Posterior cingulate gyrus (tissue), 11 donors: ENCODE results near the gene PWWP2B.

Experiments
- DNase-seq, 10 donors: peaks; one replicate each; pipeline versions ENCODE4 v3.0.0 to v3.0.0-alpha.2; 2020 to 2021; ENCODE audit warnings: mixed read lengths in 3 of 10
- intact Hi-C: fragments of 100-400 bp; cut with DNase I; formaldehyde crosslinking; loops from one replicate; pipeline ENCODE4 v1.15.1; 2023

Gene PWWP2B

DNA sequence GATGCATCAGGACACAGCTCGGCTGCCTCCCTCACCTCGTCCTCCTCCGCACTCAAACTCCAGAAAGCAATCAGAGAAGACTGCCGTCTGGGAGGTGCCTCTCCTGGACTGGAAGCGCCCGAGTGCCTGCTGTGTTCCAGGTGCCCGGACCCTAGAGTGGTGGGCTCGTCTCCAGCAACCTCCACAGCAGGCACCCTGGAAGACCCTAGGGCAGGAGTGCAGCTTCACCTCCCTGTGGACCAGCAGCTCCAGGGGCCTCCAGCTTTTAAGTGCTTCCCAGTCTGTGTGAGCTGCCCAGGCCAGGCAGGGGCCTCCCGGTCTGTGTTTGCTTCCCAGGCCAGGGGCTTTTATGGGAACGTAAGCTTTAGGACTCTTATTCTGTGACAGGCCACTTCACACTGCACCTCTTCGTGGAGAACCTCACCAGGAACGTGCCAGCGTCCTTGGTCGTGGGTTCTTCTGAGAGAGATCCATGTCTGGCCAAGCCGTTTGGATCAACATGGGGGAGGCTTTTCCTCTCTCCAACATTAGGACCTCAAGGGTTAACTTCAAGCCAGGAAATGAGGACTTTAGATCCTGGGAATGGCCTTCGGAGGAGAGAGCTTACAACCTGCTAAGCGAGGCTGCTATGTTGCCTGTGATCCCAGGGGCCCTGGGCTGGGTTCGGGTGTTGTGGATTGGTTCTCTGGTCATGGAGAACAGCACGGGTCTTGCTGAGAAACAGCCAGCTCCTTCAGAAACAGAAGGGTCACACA, 5.9 kb upstream of the PWWP2B start:
- intact Hi-C loops, result loop anchor here (10.0 kb wide), 1 partner anchor 144 kb away; the partner anchor contains the start of gene INPP5A
- DNase-seq, result peak in 4 of 10 donors; percentile 23 to 71 (median 55)

GRCh38 chr10:132391676-132392020, 5.4 kb upstream of the PWWP2B start:
- peak in 3 of 10 donors; percentile 43 to 66 (median 61) for DNase-seq
- intact Hi-C loops, result loop anchor here (10.0 kb wide), 1 partner anchor 143 kb away; the partner anchor contains the start of gene INPP5A

DNA sequence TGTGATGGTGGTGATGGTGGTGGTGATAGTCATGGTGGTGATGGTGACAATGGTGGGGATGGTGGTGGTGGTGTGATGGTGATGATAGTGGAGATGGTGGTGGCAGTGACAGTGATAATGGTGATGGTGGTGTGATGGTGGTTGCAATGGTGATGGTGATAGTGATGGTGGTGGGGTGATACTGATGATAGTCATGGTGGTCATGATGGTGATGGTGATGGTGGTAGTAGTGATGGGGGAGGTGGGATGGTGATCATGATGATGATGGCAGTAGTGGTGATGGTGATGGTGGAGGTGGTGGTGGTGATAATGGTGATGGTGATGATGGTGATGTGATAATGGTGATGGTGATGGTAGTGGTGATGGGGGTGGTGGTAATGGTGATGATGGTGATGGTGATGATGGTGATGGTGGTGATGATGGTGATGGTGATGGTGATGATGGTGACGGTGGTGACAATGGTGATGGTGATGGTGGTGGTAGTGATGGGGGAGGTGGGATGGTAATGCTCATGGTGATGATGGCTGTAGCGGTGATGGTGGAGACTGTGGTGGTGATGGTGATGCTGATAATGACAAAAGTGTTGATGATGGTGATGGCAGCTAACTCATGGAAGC, 4.7 kb upstream of the PWWP2B start:
- intact Hi-C loops, result loop anchor here (10.0 kb wide), 1 partner anchor 143 kb away; the partner anchor contains the start of gene INPP5A
- no peak for DNase-seq

GRCh38 chr10:132392811-132393694, 3.9 kb upstream of the PWWP2B start:
- DNase-seq, result peak in 4 of 10 donors; percentile 14 to 73 (median 44)
- intact Hi-C loops, result loop anchor here (10.0 kb wide), 1 partner anchor 142 kb away; the partner anchor contains the start of gene INPP5A

- intact Hi-C loops, result loop anchor here (10.0 kb wide), 1 partner anchor 141 kb away; the partner anchor contains the start of gene INPP5A
- peak in 2 of 10 donors; percentile 65 to 78 for DNase-seq
Measured at GRCh38 chr10:132393695-132394181, 3.3 kb upstream of the PWWP2B start.

DNA sequence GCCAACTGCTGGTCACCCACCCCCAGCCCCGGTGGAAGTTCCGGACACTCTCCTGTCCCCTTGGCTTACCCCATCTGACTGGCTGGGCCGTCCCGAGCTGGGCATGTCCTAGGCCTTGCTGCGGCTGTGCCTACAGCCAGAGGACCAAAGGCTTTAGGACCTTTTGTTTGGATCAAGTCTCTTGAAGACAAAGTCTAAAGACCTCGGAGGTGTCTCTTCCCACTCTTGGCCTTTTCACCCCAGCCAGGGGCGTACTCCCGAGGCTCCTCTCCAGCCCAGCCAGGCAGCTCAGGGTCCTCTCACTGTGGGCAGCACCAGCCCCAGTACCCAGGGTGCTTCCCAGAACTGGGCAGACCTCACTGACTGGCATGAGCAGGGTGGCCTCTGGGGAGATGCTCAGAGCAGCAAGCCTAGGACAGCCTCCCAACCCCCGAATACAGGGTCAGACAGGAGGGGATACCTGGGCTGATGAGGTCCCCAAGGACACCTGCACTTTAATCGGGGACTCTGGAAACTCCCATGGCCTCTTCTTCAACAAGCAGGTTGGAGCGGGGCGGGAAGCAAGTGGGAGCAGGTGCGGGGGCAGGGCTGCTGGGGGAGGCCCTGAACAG, 2.7 kb upstream of the PWWP2B start:
- DNase-seq, result peak in 2 of 10 donors; percentile 74 to 75
- intact Hi-C loops, result loop anchor here (10.0 kb wide), 1 partner anchor 140 kb away; the partner anchor contains the start of gene INPP5A

- DNase-seq, result peak in 3 of 10 donors; percentile 72 to 77 (median 77)
- intact Hi-C loops, result loop anchor here (10.0 kb wide), 1 partner anchor 140 kb away; the partner anchor contains the start of gene INPP5A
Measured at GRCh38 chr10:132394936-132395703, 1.9 kb upstream of the PWWP2B start.

- peak in 3 of 10 donors; percentile 80 to 89 (median 84) for DNase-seq
- intact Hi-C loops, result loop anchor here (10.0 kb wide), 1 partner anchor 139 kb away; the partner anchor contains the start of gene INPP5A
Measured at GRCh38 chr10:132395704-132396493, 1.1 kb upstream of the PWWP2B start.

- intact Hi-C loops, result loop anchor here (10.0 kb wide), 1 partner anchor 138 kb away; the partner anchor contains the start of gene INPP5A
- DNase-seq, result peak in 4 of 10 donors; percentile 55 to 81 (median 72)
Measured at GRCh38 chr10:132396494-132397035, 435 bp upstream of the PWWP2B start.

DNA sequence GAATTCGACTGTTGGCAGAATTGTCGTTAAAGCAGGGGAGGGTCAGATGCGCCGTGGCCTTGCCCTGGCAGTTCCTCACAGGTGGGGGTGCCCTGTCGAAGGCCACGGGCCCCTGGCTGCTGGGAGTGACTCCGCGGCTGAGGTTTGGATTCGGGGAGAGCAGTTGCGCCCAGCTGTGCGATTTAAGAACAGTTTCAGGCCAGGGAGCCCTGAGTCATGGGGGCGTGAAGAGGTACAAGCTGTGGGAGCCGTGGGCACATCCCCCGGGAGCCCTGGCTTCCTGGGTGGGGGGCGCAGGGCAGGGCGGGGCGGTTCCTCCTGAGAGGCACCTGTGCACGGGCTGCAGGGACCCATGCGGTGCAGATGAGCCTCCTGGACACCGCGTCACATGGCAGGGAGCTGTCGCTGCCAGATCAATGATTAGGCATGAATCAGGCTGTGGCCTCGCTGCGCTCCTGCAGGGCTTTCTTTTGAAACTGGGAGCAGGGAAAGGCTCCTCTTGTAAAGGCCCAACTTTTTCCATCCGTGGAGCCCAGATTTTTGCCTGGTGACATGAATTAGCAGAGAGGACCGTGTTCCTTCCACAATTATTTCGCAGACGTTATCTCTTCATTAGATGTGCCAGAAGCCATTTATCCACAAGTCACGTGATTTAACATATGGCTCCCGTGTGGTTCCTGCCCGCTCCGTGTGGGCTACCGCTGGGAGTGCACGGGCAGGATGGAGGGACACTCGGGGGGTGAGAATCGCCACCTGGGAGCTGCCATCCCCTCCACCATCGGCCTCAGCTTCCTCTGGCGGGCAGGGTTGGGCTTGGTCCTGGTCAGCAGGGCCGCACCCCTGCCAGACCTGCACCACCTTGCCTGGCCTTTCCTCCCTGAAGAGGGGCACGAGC, 918 bp downstream of the PWWP2B start:
- intact Hi-C loops, result loop anchor here (10.0 kb wide), 1 partner anchor 137 kb away; the partner anchor contains the start of gene INPP5A

DNA sequence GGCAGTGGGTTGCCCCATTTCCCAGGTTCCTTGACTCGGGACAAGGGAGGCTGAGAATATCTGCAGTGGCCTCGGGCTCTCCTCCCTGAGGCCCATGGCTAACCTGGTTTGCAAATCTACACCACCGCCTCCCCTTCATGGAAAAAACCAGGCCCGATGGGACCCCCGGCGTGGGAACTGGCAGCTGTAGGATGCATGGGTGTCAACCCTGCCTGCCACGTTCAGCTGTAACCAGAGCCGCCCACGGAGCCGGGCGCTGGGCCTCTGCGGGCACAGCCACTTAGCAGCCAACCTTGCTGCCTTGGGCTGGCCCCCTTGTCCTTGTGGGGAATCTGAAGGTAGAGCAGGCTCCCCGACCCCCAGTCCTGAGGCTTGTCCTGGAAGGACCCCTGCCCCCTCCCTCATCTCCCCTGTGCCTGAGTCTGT, 1.6 kb downstream of the PWWP2B start:
- intact Hi-C loops, result loop anchor here (10.0 kb wide), 1 partner anchor 136 kb away; the partner anchor contains the start of gene INPP5A
- peak in 3 of 10 donors; percentile 72 to 80 (median 75) for DNase-seq

More for the DNA sequence above, 918 bp downstream of the PWWP2B start:
- DNase-seq, result peak in 3 of 10 donors; percentile 83 to 85 (median 84)

DNA sequence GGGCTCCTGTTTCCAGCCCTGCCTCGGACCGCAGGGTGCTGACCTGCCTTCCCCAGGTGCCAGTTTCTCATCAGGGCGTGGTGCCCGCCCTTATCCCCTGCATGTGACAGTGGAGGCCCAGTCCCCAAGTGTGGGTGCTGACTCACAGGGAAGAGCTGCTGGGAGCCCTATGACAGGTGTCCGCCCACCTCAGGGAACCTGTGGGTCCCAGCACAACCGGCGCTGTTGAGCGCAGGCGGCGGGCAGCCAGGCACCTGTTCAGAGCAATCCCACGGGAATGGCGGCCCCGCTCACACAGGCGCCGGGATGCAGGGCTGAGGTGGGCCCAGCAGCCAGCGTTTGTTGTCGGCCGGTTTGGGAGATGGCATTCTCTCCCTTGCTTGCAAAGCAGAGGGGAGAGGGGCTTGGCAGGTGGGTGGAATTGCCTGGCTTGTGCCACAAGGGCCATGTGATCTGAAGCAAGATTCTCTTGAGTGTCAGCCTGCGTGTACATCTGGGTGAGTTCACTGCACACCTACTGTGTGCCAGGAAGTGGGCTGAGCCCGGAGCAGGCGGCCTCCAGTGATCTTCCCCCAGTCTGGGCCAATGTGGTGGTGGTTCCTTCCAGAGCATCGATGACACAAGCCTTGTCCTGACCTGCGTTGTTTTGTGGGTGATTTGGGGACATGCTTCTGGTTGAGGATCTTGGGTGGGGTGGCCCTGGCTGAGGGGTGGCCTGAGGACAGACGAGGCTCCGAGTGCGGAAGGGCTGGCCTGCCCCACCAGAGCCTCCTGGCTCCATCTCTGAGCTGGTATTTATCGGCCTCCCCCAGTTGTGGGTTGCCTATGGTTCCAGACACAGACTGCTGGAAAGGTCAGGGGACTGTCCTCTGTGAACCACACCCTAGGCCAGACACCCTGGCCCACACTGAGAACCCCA, 2.4 kb downstream of the PWWP2B start:
- peak in 5 of 10 donors; percentile 47 to 90 (median 80) for DNase-seq
- intact Hi-C loops, result loop anchor here (10.0 kb wide), 1 partner anchor 135 kb away; the partner anchor contains the start of gene INPP5A

GRCh38 chr10:132400041-132400546, 3.1 kb downstream of the PWWP2B start:
- intact Hi-C loops, result no loop called here
- peak in 4 of 10 donors; percentile 5 to 69 (median 54) for DNase-seq

DNA sequence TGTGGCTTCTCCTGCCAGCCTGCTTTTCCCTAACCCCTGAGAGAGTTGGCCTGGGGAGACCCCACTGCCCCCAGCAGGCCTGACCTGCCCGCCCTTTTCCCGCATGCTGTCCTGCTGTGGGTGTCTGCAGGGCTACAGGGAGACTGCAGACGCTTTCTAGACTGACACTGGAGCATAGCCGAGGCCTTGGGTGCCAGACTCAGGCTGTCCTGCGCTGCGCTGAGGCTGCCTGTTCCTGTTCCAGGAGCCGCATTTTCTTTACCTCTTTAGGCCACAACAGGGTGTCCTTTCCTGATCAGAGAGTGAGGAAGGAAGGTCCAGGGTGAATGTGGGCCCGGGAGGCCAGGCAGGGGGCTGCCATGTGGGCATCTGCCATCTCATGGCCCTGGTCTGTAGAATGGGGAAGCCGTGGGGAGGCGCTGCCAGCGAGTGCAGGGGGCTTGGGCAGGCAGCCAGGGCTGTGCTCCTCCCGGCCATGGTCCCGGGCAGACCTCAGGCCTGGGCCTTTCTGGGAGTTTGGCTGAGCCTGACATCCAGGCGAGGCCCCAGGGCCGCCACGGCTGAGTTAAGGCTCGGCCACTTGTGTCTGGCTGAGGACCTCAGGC, 3.6 kb downstream of the PWWP2B start:
- DNase-seq, result peak in 4 of 10 donors; percentile 5 to 80 (median 72)
- intact Hi-C loops, result no loop called here
